ENCODE measurements around the gene COL1A1.

Gene COL1A1

GRCh38 chr17:50213026-50214022 lies 11.9 kb upstream of the COL1A1 start:
- no peak for DNase-seq (ENCODE audit: low read depth, low spot score)

- no peak for DNase-seq (ENCODE audit: low read depth, low spot score)
Observed at GRCh38 chr17:50212121-50212843, 10.9 kb upstream of the COL1A1 start.

- no peak for DNase-seq (ENCODE audit: low read depth, low spot score)
Observed at GRCh38 chr17:50211249-50212120, 10.1 kb upstream of the COL1A1 start.

- DNase-seq (ENCODE audit: low read depth, low spot score), result no peak
Observed at GRCh38 chr17:50210240-50211225, 9.1 kb upstream of the COL1A1 start.

GRCh38 chr17:50209472-50210239 lies 8.2 kb upstream of the COL1A1 start:
- DNase-seq (ENCODE audit: low read depth, low spot score), result no peak

GRCh38 chr17:50209133-50209471 lies 7.7 kb upstream of the COL1A1 start:
- no peak for DNase-seq (ENCODE audit: low read depth, low spot score)

- no peak for DNase-seq (ENCODE audit: low read depth, low spot score)
Observed at GRCh38 chr17:50208611-50209061, 7.2 kb upstream of the COL1A1 start.

GRCh38 chr17:50207792-50208567 lies 6.5 kb upstream of the COL1A1 start:
- DNase-seq (ENCODE audit: low read depth, low spot score), result no peak

- DNase-seq (ENCODE audit: low read depth, low spot score), result no peak
Observed at GRCh38 chr17:50207315-50207714, 5.9 kb upstream of the COL1A1 start.

- DNase-seq (ENCODE audit: low read depth, low spot score), result no peak
Observed at GRCh38 chr17:50206604-50207293, 5.3 kb upstream of the COL1A1 start.

GRCh38 chr17:50205963-50206505 lies 4.6 kb upstream of the COL1A1 start:
- no peak for DNase-seq (ENCODE audit: low read depth, low spot score)

GRCh38 chr17:50205111-50205962 lies 3.9 kb upstream of the COL1A1 start:
- no peak for DNase-seq (ENCODE audit: low read depth, low spot score)

GRCh38 chr17:50204431-50204830 lies 3.0 kb upstream of the COL1A1 start:
- no peak for DNase-seq (ENCODE audit: low read depth, low spot score)

GRCh38 chr17:50203604-50204345 lies 2.3 kb upstream of the COL1A1 start:
- no peak for DNase-seq (ENCODE audit: low read depth, low spot score)

- DNase-seq (ENCODE audit: low read depth, low spot score), result no peak
Observed at GRCh38 chr17:50203086-50203485, 1.7 kb upstream of the COL1A1 start.
